ENCODE measurements around the gene ECHDC1. TPM values are rescaled to one million over a fixed set of nuclear protein-coding genes. Genes with fewer than 3 reads are reported as not detected.
"Not testable (repeated sequence)": the region's sequence is repeated elsewhere in the genome, so short reads cannot be mapped to it uniquely, and the experiment has no call there.

The ECHDC1 gene, protein sequence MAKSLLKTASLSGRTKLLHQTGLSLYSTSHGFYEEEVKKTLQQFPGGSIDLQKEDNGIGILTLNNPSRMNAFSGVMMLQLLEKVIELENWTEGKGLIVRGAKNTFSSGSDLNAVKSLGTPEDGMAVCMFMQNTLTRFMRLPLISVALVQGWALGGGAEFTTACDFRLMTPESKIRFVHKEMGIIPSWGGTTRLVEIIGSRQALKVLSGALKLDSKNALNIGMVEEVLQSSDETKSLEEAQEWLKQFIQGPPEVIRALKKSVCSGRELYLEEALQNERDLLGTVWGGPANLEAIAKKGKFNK
- 10 to 100 TPM; 48.7 to 85.8 (median 64.8) TPM for total RNA-seq

GRCh38 chr6:127342946-127343808 is at the start of gene ECHDC1:
Gene ECHDC1, minus strand, starts transcription at chr6:127343609. Its CDS starts 12,581 bp downstream, at chr6:127331028.
- 0 to 2% (median 0%) methylated on average over 5 to 30 of the region's 75 CpGs; no CpG with 5 or more reads in 1 of the 10 experiments for WGBS, 10 experiments
- in situ Hi-C loops (cut with MboI; ENCODE audit: low pct_unique_long_range_greater_than_20kb in 2 of 9, low sequenced_read_pairs in 9 of 9, unreplicated experiment in 9 of 9) = no loop called here
- ATAC-seq (replicated peaks in 6 of 8) = peak; percentile 73 to 84 (median 80)
- Histone ChIP-seq H3K4me1 (replicated peaks in 1 of 2) (peaks cover 14 to 31% of the 10 kb centered on the region in 2 donors), H3K27ac (peak within 1 kb of the TSS; percentile 72 to 84), H3K4me3 (peak within 1 kb of the TSS; percentile 47 to 84 (median 64))

GRCh38 chr6:127392301-127392700 is 48.9 kb upstream of the ECHDC1 start:
- 67 to 100% (median 90%) methylated on average over 1 of the region's 1 CpG; no CpG with 5 or more reads in 4 of the 10 experiments for WGBS, 10 experiments

GRCh38 chr6:127391094-127391953 is 47.9 kb upstream of the ECHDC1 start:
- WGBS, 10 experiments = 37 to 91% (median 72%) methylated on average over 1 to 5 of the region's 5 CpGs; no CpG with 5 or more reads in 1 of the 10 experiments
- no peak overlapping the region for H3K4me3 ChIP-seq
- in situ Hi-C loops (cut with MboI; ENCODE audit: low pct_unique_long_range_greater_than_20kb in 2 of 9, low sequenced_read_pairs in 9 of 9, unreplicated experiment in 9 of 9) = no loop called here
- H3K27ac ChIP-seq = no peak overlapping the region
- no peaks in the 10 kb centered on the region for H3K4me1 ChIP-seq (replicated peaks in 1 of 2)
- ATAC-seq (replicated peaks in 6 of 8) = no peak

More at GRCh38 chr6:127392301-127392700, 48.9 kb upstream of the ECHDC1 start:
- no peak for ATAC-seq (replicated peaks in 6 of 8)
- Histone ChIP-seq H3K27ac (no peak overlapping the region), H3K4me3 (no peak overlapping the region), H3K4me1 (replicated peaks in 1 of 2) (no peaks in the 10 kb centered on the region)
- in situ Hi-C loops (cut with MboI; ENCODE audit: low pct_unique_long_range_greater_than_20kb in 2 of 9, low sequenced_read_pairs in 9 of 9, unreplicated experiment in 9 of 9) = no loop called here

GRCh38 chr6:127389706-127390105 is 46.3 kb upstream of the ECHDC1 start:
- in situ Hi-C loops (cut with MboI; ENCODE audit: low pct_unique_long_range_greater_than_20kb in 2 of 9, low sequenced_read_pairs in 9 of 9, unreplicated experiment in 9 of 9) = no loop called here
- no peak for ATAC-seq (replicated peaks in 6 of 8)
- Histone ChIP-seq H3K4me3 (no peak overlapping the region), H3K27ac (no peak overlapping the region), H3K4me1 (replicated peaks in 1 of 2) (peaks cover 1 to 8% of the 10 kb centered on the region in 2 donors)
- 52 to 100% (median 90%) methylated on average over 1 to 3 of the region's 3 CpGs; no CpG with 5 or more reads in 2 of the 10 experiments for WGBS, 10 experiments

- H3K4me1 ChIP-seq (replicated peaks in 1 of 2) = peaks cover 14 to 26% of the 10 kb centered on the region in 2 donors
- H3K4me3 ChIP-seq = no peak overlapping the region
- ATAC-seq (replicated peaks in 6 of 8) = no peak
- in situ Hi-C loops (cut with MboI; ENCODE audit: low pct_unique_long_range_greater_than_20kb in 2 of 9, low sequenced_read_pairs in 9 of 9, unreplicated experiment in 9 of 9) = no loop called here
- 17 to 100% (median 80%) methylated on average over 1 to 3 of the region's 3 CpGs; no CpG with 5 or more reads in 1 of the 10 experiments for WGBS, 10 experiments
- H3K27ac ChIP-seq = no peak overlapping the region
Observed at GRCh38 chr6:127385668-127386430, 42.4 kb upstream of the ECHDC1 start.

GRCh38 chr6:127384848-127385247 is 41.4 kb upstream of the ECHDC1 start:
- Histone ChIP-seq H3K27ac (peak overlapping the region in 1 of 2 donors; percentile 57), H3K4me1 (replicated peaks in 1 of 2) (peaks cover 14 to 26% of the 10 kb centered on the region in 2 donors)
- H3K4me3 ChIP-seq; in situ Hi-C loops (cut with MboI; ENCODE audit: low pct_unique_long_range_greater_than_20kb in 2 of 9, low sequenced_read_pairs in 9 of 9, unreplicated experiment in 9 of 9); ATAC-seq (replicated peaks in 6 of 8): not testable (repeated sequence)
- WGBS, 10 experiments = 76 to 100% (median 100%) methylated on average over 1 to 4 of the region's 5 CpGs; no CpG with 5 or more reads in 2 of the 10 experiments

GRCh38 chr6:127383988-127384387 is 40.6 kb upstream of the ECHDC1 start:
- Histone ChIP-seq H3K4me1 (replicated peaks in 1 of 2) (peaks cover 14 to 26% of the 10 kb centered on the region in 2 donors), H3K27ac (peak overlapping the region in 1 of 2 donors; percentile 57), H3K4me3 (no peak overlapping the region)
- in situ Hi-C loops (cut with MboI; ENCODE audit: low pct_unique_long_range_greater_than_20kb in 2 of 9, low sequenced_read_pairs in 9 of 9, unreplicated experiment in 9 of 9) = no loop called here
- 0 to 100% (median 14%) methylated on average over 1 of the region's 1 CpG; no CpG with 5 or more reads in 5 of the 10 experiments for WGBS, 10 experiments
- ATAC-seq (replicated peaks in 6 of 8) = peak in 5 of 8 experiments; percentile 73 to 99 (median 88)

- Histone ChIP-seq H3K27ac (no peak overlapping the region), H3K4me3 (no peak overlapping the region), H3K4me1 (replicated peaks in 1 of 2) (peaks cover 14 to 26% of the 10 kb centered on the region in 2 donors)
- in situ Hi-C loops (cut with MboI; ENCODE audit: low pct_unique_long_range_greater_than_20kb in 2 of 9, low sequenced_read_pairs in 9 of 9, unreplicated experiment in 9 of 9) = no loop called here
- no peak for ATAC-seq (replicated peaks in 6 of 8)
- WGBS, 10 experiments = 87 to 100% (median 98%) methylated on average over 1 to 3 of the region's 3 CpGs
Observed at GRCh38 chr6:127382413-127382812, 39.0 kb upstream of the ECHDC1 start.

- WGBS, 10 experiments = 58 to 100% (median 93%) methylated on average over 1 to 3 of the region's 3 CpGs; no CpG with 5 or more reads in 3 of the 10 experiments
- ATAC-seq (replicated peaks in 6 of 8) = no peak
- in situ Hi-C loops (cut with MboI; ENCODE audit: low pct_unique_long_range_greater_than_20kb in 2 of 9, low sequenced_read_pairs in 9 of 9, unreplicated experiment in 9 of 9) = no loop called here
- Histone ChIP-seq H3K27ac (no peak overlapping the region), H3K4me1 (replicated peaks in 1 of 2) (peaks cover 14 to 26% of the 10 kb centered on the region in 2 donors), H3K4me3 (no peak overlapping the region)
Observed at GRCh38 chr6:127381384-127381783, 38.0 kb upstream of the ECHDC1 start.

DNA sequence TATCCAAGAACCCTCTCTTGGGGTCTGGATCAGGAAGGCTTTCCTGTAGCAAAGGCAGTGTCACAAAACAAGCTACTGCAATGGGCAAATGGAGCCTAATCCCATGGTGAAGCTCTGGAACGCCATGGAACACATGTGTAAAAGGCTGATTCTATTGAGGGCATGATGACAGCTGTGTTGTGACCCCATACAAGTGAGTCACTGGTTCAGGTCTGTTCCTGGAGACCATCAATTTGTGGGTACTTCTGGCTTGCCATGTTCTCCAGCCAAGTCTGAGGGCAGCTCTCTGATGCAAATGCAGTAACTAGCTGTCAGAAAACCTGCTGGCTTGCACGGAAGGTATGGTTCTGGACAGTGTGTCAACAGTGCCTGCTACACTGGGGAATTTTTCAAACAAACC is 33.3 kb upstream of the ECHDC1 start:
- no peak for ATAC-seq (replicated peaks in 6 of 8)
- H3K4me3 ChIP-seq = no peak overlapping the region
- in situ Hi-C loops (cut with MboI; ENCODE audit: low pct_unique_long_range_greater_than_20kb in 2 of 9, low sequenced_read_pairs in 9 of 9, unreplicated experiment in 9 of 9) = no loop called here
- 89 to 100% (median 90%) methylated on average over 1 to 2 of the region's 2 CpGs; no CpG with 5 or more reads in 4 of the 10 experiments for WGBS, 10 experiments
- H3K4me1 ChIP-seq (replicated peaks in 1 of 2) = no peaks in the 10 kb centered on the region
- H3K27ac ChIP-seq = no peak overlapping the region

DNA sequence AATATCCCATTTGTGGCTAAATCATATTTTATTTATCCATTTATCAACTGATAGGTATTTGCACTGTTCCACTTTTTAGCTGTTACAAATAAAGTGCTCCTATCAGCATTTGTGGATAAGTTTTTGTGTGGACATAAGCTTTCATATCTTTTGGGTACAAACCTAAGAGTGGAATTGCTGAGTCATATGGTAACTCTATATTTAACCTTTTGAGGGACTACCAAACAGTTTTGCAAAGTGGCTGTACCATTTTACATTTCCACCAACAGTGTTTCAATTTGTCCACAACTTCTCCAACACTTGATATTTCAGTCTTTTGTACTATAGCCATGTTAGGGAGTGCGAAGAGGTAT is 23.6 kb upstream of the ECHDC1 start:
- 82 to 100% (median 97%) methylated on average over 1 of the region's 1 CpG for WGBS, 10 experiments
- no peak overlapping the region for H3K4me3 ChIP-seq
- H3K4me1 ChIP-seq (replicated peaks in 1 of 2) = no peaks in the 10 kb centered on the region
- no peak for ATAC-seq (replicated peaks in 6 of 8)
- in situ Hi-C loops (cut with MboI; ENCODE audit: low pct_unique_long_range_greater_than_20kb in 2 of 9, low sequenced_read_pairs in 9 of 9, unreplicated experiment in 9 of 9) = no loop called here
- no peak overlapping the region for H3K27ac ChIP-seq

All from motor neuron (in vitro differentiated cells).